ENCODE measurements around the gene TTF2. TPM values are rescaled to one million over a fixed set of nuclear protein-coding genes. Genes with fewer than 3 reads are reported as not detected.

The TTF2 gene
- total and polyA plus RNA-seq, 9 of the 15 experiments (the other 6 are each of a cell fraction or from before 2014, with no cell fraction given), result 9.4 to 71.1 (median 42.1) TPM

DNA sequence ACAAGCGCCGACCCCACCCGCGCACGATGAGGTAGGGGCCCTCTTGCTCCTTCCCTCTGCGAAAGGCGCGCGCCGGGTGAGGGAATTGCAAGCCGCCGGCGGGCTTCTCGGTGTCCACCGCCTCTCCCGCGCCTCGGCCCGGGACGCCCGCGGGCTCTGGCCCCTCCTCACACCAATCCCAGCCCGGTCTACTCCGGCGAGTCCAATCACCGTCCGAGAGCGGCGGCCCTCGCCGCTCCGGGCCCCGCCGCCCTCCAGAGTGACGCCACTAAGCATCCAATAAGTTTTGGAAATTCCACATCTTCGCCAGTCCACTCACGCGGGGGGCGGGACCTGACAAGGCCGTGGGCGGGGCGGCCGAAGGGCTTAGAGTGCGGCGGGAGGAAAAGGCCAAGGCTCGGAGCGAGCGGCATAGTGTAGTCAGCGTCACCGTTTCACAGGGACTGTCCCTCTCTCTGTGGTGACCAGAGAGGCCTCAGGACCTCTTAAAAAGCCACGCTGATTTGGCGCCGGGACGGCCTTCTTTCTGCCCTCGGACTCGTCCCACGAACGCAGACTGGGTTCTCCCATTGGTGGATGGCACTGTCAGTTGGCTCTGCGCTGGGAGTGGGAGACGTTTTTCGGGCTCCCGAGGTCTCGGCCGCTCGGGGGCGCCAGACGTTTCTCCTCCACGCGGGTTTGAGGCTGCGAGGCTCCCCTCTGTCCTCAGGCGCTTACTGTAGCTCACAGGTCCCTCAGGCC is 61.6 kb downstream of the TTF2 start, which contains the start of gene TRIM45 (continued):
- TF ChIP-seq, protein P1, sequence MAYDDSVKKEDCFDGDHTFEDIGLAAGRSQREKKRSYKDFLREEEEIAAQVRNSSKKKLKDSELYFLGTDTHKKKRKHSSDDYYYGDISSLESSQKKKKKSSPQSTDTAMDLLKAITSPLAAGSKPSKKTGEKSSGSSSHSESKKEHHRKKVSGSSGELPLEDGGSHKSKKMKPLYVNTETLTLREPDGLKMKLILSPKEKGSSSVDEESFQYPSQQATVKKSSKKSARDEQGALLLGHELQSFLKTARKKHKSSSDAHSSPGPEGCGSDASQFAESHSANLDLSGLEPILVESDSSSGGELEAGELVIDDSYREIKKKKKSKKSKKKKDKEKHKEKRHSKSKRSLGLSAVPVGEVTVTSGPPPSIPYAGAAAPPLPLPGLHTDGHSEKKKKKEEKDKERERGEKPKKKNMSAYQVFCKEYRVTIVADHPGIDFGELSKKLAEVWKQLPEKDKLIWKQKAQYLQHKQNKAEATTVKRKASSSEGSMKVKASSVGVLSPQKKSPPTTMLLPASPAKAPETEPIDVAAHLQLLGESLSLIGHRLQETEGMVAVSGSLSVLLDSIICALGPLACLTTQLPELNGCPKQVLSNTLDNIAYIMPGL (CRISPR knock-in tag; IDR thresholded peaks at IDR 0.05), result peak; percentile 29
- TF ChIP-seq ZZZ3 (IDR thresholded peaks at IDR 0.05), result 0 out of 2 replicates have a peak, but pooled peaks have one; percentile 26
- TF ChIP-seq, protein P2, sequence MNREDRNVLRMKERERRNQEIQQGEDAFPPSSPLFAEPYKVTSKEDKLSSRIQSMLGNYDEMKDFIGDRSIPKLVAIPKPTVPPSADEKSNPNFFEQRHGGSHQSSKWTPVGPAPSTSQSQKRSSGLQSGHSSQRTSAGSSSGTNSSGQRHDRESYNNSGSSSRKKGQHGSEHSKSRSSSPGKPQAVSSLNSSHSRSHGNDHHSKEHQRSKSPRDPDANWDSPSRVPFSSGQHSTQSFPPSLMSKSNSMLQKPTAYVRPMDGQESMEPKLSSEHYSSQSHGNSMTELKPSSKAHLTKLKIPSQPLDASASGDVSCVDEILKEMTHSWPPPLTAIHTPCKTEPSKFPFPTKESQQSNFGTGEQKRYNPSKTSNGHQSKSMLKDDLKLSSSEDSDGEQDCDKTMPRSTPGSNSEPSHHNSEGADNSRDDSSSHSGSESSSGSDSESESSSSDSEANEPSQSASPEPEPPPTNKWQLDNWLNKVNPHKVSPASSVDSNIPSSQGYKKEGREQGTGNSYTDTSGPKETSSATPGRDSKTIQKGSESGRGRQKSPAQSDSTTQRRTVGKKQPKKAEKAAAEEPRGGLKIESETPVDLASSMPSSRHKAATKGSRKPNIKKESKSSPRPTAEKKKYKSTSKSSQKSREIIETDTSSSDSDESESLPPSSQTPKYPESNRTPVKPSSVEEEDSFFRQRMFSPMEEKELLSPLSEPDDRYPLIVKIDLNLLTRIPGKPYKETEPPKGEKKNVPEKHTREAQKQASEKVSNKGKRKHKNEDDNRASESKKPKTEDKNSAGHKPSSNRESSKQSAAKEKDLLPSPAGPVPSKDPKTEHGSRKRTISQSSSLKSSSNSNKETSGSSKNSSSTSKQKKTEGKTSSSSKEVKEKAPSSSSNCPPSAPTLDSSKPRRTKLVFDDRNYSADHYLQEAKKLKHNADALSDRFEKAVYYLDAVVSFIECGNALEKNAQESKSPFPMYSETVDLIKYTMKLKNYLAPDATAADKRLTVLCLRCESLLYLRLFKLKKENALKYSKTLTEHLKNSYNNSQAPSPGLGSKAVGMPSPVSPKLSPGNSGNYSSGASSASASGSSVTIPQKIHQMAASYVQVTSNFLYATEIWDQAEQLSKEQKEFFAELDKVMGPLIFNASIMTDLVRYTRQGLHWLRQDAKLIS (CRISPR knock-in tag; IDR thresholded peaks at IDR 0.05), result no peak; the same call in 1 of the 2 replicates
- TF ChIP-seq ZNF444 (CRISPR knock-in tag; IDR thresholded peaks at IDR 0.05), result no peak
- TF ChIP-seq RNF2 (IDR thresholded peaks at IDR 0.05), result peak; percentile 89
- TF ChIP-seq MTA1 (IDR thresholded peaks at IDR 0.05; ENCODE audit: borderline replicate concordance), result no peak
- TF ChIP-seq PHF21A (IDR thresholded peaks at IDR 0.05; ENCODE audit: borderline replicate concordance, low read depth), result peak; percentile 82; the same call in 1 of the 2 replicates
- TF ChIP-seq, protein P3, sequence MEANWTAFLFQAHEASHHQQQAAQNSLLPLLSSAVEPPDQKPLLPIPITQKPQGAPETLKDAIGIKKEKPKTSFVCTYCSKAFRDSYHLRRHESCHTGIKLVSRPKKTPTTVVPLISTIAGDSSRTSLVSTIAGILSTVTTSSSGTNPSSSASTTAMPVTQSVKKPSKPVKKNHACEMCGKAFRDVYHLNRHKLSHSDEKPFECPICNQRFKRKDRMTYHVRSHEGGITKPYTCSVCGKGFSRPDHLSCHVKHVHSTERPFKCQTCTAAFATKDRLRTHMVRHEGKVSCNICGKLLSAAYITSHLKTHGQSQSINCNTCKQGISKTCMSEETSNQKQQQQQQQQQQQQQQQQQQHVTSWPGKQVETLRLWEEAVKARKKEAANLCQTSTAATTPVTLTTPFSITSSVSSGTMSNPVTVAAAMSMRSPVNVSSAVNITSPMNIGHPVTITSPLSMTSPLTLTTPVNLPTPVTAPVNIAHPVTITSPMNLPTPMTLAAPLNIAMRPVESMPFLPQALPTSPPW (CRISPR knock-in tag; IDR thresholded peaks at IDR 0.05), result peak; percentile 96
- TF ChIP-seq MECOM (CRISPR knock-in tag; IDR thresholded peaks at IDR 0.05), result peak; percentile 69; the same call in 1 of the 2 replicates
- TF ChIP-seq, protein P4, sequence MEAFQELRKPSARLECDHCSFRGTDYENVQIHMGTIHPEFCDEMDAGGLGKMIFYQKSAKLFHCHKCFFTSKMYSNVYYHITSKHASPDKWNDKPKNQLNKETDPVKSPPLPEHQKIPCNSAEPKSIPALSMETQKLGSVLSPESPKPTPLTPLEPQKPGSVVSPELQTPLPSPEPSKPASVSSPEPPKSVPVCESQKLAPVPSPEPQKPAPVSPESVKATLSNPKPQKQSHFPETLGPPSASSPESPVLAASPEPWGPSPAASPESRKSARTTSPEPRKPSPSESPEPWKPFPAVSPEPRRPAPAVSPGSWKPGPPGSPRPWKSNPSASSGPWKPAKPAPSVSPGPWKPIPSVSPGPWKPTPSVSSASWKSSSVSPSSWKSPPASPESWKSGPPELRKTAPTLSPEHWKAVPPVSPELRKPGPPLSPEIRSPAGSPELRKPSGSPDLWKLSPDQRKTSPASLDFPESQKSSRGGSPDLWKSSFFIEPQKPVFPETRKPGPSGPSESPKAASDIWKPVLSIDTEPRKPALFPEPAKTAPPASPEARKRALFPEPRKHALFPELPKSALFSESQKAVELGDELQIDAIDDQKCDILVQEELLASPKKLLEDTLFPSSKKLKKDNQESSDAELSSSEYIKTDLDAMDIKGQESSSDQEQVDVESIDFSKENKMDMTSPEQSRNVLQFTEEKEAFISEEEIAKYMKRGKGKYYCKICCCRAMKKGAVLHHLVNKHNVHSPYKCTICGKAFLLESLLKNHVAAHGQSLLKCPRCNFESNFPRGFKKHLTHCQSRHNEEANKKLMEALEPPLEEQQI (IDR thresholded peaks at IDR 0.05), result peak; percentile 87
- 0 out of 2 replicates have a peak, but pooled peaks have one; percentile 24 for TF ChIP-seq KLF16 (IDR thresholded peaks at IDR 0.05)
- TF ChIP-seq, protein P5, sequence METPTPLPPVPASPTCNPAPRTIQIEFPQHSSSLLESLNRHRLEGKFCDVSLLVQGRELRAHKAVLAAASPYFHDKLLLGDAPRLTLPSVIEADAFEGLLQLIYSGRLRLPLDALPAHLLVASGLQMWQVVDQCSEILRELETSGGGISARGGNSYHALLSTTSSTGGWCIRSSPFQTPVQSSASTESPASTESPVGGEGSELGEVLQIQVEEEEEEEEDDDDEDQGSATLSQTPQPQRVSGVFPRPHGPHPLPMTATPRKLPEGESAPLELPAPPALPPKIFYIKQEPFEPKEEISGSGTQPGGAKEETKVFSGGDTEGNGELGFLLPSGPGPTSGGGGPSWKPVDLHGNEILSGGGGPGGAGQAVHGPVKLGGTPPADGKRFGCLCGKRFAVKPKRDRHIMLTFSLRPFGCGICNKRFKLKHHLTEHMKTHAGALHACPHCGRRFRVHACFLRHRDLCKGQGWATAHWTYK (CRISPR knock-in tag; IDR thresholded peaks at IDR 0.05), result 0 out of 2 replicates have a peak, but pooled peaks have one; percentile 53
- TF ChIP-seq ELF4 (CRISPR knock-in tag; IDR thresholded peaks at IDR 0.05), result 0 out of 2 replicates have a peak, but pooled peaks have one; percentile 7
- TF ChIP-seq CREB1 (IDR thresholded peaks at IDR 0.05), result peak; percentile 40
- peak; percentile 54 for TF ChIP-seq CREB1 (CRISPR knock-in tag; IDR thresholded peaks at IDR 0.05)
- peak; percentile 100 for TF ChIP-seq L3MBTL2 (IDR thresholded peaks at IDR 0.05)
- no peak for TF ChIP-seq NCOA1 (IDR thresholded peaks at IDR 0.05; ENCODE audit: low read depth)

Measured in K562 (cell line).